ENCODE measurements around the gene DOCK11.
A peak's percentile ranks its signal among the peaks of the same experiment; 100 is the strongest.
"Not testable (repeated sequence)": the region's sequence is repeated elsewhere in the genome, so short reads cannot be mapped to it uniquely, and the experiment has no call there.

The DOCK11 gene

GRCh38 chrX:118495061-118495921 is at the start of gene DOCK11:
DOCK11 (plus strand) TSS chrX:118495815; CDS start chrX:118495972, 157 bp downstream.
- peak; percentile 72 for DNase-seq
- peak; percentile 81 to 86 for ATAC-seq (replicated peaks)
- H3K4me1 Mint-ChIP-seq, result peaks cover 10 to 14% of the 10 kb centered on the region in 2 donors
- peak within 1 kb of the TSS; percentile 99 for H3K4me3 Mint-ChIP-seq
- H3K9me3 Mint-ChIP-seq, result no peaks in the 10 kb centered on the region
- H3K27me3 Mint-ChIP-seq, result no peaks in the 10 kb centered on the region
- peaks cover 5 to 7% of the 10 kb centered on the region in 2 donors for H3K36me3 Mint-ChIP-seq
- peak within 1 kb of the TSS; percentile 97 for H3K27ac Mint-ChIP-seq

- Mint-ChIP-seq H3K9me3 (no peaks in the 10 kb centered on the region), H3K27ac (no peak overlapping the region), H3K36me3 (peaks cover 4 to 13% of the 10 kb centered on the region in 2 donors), H3K27me3 (no peaks in the 10 kb centered on the region), H3K4me1 (peaks cover 0 to 3% of the 10 kb centered on the region in 2 donors), H3K4me3 (no peak overlapping the region)
- DNase-seq, result no peak
- no peak for ATAC-seq (replicated peaks)
Observed at GRCh38 chrX:118448273-118448783, 47.3 kb upstream of the DOCK11 start.

DNA sequence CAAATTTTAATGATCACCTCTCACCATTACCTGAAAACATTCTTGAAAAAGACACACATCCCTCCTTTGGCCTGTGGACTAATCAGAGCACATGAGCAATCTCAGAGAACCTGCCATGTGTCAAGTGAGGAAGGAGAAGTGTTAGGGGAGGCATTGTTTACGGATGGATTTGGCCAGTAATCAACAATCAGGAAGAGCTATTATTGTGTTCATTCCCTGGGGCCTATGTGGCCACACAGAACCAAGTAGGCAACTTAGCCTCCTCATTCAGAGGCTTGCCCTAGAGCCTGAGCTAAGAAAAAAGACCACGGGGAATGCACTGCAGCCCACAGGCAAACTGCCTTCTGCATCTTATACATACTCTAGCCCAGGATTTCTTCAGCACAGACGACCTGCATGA is 40.6 kb upstream of the DOCK11 start:
- H3K36me3 Mint-ChIP-seq, result peaks cover 2 to 3% of the 10 kb centered on the region in 2 donors
- peaks cover 0 to 4% of the 10 kb centered on the region in 2 donors for H3K4me1 Mint-ChIP-seq
- H3K9me3 Mint-ChIP-seq, result no peaks in the 10 kb centered on the region
- no peak for ATAC-seq (replicated peaks)
- H3K27me3 Mint-ChIP-seq, result no peaks in the 10 kb centered on the region
- no peak overlapping the region for H3K4me3 Mint-ChIP-seq
- DNase-seq, result no peak
- H3K27ac Mint-ChIP-seq, result no peak overlapping the region

- no peaks in the 10 kb centered on the region for H3K36me3 Mint-ChIP-seq
- ATAC-seq (replicated peaks) (peak; percentile 57 to 67), DNase-seq (no peak)
- peaks cover 0 to 4% of the 10 kb centered on the region in 2 donors for H3K4me1 Mint-ChIP-seq
- H3K4me3 Mint-ChIP-seq, result no peak overlapping the region
- H3K27ac Mint-ChIP-seq, result peak overlapping the region; percentile 37
- H3K27me3 Mint-ChIP-seq, result no peaks in the 10 kb centered on the region
- no peaks in the 10 kb centered on the region for H3K9me3 Mint-ChIP-seq
Observed at GRCh38 chrX:118459494-118459893, 36.1 kb upstream of the DOCK11 start.

DNA sequence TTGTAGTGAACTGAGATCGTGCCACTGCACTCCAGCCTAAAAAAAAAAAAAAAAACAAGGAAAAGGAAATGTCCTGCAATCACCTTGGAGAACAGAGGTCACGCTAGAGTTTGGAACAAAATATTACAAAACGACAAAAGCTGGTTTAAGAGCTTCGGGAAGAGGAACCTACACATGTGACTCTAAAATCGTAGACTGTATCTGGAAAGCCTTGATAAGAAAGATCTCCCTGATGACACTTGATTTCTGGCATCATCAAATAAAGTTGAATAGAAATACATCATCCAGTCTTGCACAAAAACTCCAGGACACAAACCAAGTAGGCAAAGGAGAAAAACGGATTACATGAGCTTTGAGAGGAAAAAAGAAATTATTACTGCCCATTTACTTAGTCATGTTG is 31.1 kb upstream of the DOCK11 start:
- Mint-ChIP-seq H3K27me3 (no peaks in the 10 kb centered on the region), H3K27ac (no peak overlapping the region), H3K4me1 (peaks cover 0 to 2% of the 10 kb centered on the region in 2 donors), H3K9me3 (no peaks in the 10 kb centered on the region), H3K36me3 (no peaks in the 10 kb centered on the region), H3K4me3 (no peak overlapping the region)
- DNase-seq (no peak), ATAC-seq (replicated peaks) (no peak)

DNA sequence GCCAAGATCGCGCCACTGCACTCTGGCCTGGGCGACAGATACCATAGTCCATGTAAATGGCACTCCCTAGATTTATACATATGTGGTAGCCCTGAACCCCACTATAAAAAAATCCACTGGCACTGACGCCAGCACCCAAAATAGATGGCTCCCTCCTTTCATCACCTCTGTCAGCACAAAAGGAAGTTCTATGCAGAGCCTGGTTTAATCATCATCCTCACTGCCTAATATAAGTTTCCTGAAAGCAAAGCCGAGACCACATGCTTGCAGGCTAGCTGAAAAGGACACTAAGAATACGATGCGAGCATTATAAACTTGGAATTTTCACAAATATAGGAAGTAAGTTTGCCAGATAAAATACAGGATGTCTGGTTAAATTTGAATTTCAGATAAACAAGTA is 27.5 kb upstream of the DOCK11 start:
- ATAC-seq (replicated peaks), result no peak
- peaks cover 0 to 4% of the 10 kb centered on the region in 2 donors for H3K9me3 Mint-ChIP-seq
- no peak overlapping the region for H3K27ac Mint-ChIP-seq
- DNase-seq, result no peak
- no peaks in the 10 kb centered on the region for H3K36me3 Mint-ChIP-seq
- H3K4me3 Mint-ChIP-seq, result no peak overlapping the region
- H3K4me1 Mint-ChIP-seq, result no peaks in the 10 kb centered on the region
- peaks cover 0 to 4% of the 10 kb centered on the region in 2 donors for H3K27me3 Mint-ChIP-seq

GRCh38 chrX:118470721-118471347 is 24.8 kb upstream of the DOCK11 start:
- not testable (repeated sequence) for H3K27ac Mint-ChIP-seq; DNase-seq; H3K36me3 Mint-ChIP-seq; H3K9me3 Mint-ChIP-seq; ATAC-seq (replicated peaks); H3K27me3 Mint-ChIP-seq; H3K4me3 Mint-ChIP-seq; H3K4me1 Mint-ChIP-seq

GRCh38 chrX:118474586-118474985 is 21.0 kb upstream of the DOCK11 start:
- DNase-seq (no peak), ATAC-seq (replicated peaks) (no peak)
- H3K27me3 Mint-ChIP-seq, result peaks cover 0 to 4% of the 10 kb centered on the region in 2 donors
- H3K27ac Mint-ChIP-seq, result no peak overlapping the region
- H3K36me3 Mint-ChIP-seq, result no peaks in the 10 kb centered on the region
- H3K4me3 Mint-ChIP-seq, result no peak overlapping the region
- H3K9me3 Mint-ChIP-seq, result peaks cover 0 to 4% of the 10 kb centered on the region in 2 donors
- H3K4me1 Mint-ChIP-seq, result no peaks in the 10 kb centered on the region

GRCh38 chrX:118475903-118476302 is 19.7 kb upstream of the DOCK11 start:
- DNase-seq (no peak), ATAC-seq (replicated peaks) (no peak)
- Mint-ChIP-seq H3K27me3 (peaks cover 0 to 4% of the 10 kb centered on the region in 2 donors), H3K4me1 (no peaks in the 10 kb centered on the region), H3K27ac (no peak overlapping the region), H3K4me3 (no peak overlapping the region), H3K9me3 (peaks cover 0 to 4% of the 10 kb centered on the region in 2 donors), H3K36me3 (no peaks in the 10 kb centered on the region)

DNA sequence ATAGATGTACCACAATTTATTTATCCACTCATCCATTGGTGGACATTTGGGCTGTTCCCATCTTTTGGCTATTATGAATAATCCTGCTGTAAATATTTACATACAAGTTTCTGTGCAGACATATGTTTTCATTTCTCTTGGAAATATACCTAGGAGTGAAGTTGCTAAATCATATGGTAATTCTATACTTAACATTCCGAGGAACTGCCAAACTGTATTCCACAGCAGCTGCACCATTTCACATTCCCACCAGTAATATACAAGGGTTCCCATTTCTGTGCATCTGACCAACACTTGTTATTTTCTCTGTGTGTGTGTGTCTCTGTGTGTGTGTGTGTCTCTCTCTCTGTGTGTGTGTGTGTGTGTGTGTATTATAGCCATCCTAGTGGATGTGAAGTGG is 15.4 kb upstream of the DOCK11 start:
- Mint-ChIP-seq H3K9me3 (no peaks in the 10 kb centered on the region), H3K36me3 (no peaks in the 10 kb centered on the region), H3K27me3 (no peaks in the 10 kb centered on the region), H3K4me3 (no peak overlapping the region), H3K27ac (no peak overlapping the region), H3K4me1 (no peaks in the 10 kb centered on the region)
- DNase-seq (no peak), ATAC-seq (replicated peaks) (no peak)

GRCh38 chrX:118482384-118482783 is 13.2 kb upstream of the DOCK11 start:
- H3K9me3 Mint-ChIP-seq; H3K4me1 Mint-ChIP-seq; H3K27ac Mint-ChIP-seq; H3K4me3 Mint-ChIP-seq; DNase-seq; ATAC-seq (replicated peaks); H3K36me3 Mint-ChIP-seq; H3K27me3 Mint-ChIP-seq: not testable (repeated sequence)

DNA sequence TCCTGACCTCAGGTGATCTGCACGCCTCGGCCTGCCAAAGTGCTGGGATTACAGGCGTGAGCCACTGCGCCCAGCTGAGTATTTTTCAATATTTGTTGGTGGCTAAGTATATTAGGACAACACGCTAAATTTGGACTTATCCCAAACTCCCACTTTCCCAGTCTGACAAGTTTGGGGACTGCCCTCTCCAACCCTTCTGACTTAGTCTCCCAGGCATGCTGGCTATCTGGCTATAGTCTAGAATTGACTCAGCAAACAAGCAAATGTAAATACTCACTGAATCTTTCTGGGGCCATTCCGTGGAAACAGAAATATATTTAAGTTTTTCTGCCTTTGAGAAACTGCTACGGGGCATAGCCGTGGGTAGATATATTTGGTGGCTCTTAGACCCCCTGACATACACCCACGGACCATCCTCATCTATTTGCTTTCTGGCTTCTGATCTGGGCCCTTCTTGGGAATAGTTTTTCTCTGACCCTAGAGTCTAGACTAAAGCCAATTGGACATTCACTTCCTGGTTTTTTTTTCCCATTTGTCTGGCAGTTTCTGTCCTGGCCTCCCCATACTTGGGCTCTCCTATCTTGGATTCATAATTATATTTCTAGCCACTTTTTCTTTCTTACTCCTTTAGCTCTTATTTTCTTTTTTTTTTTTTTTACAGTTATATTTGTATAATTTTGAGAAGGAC is 11.3 kb upstream of the DOCK11 start:
- no peak overlapping the region for H3K4me3 Mint-ChIP-seq
- ATAC-seq (replicated peaks) (no peak), DNase-seq (no peak)
- no peaks in the 10 kb centered on the region for H3K36me3 Mint-ChIP-seq
- no peaks in the 10 kb centered on the region for H3K9me3 Mint-ChIP-seq
- no peaks in the 10 kb centered on the region for H3K4me1 Mint-ChIP-seq
- H3K27me3 Mint-ChIP-seq, result no peaks in the 10 kb centered on the region
- H3K27ac Mint-ChIP-seq, result no peak overlapping the region

GRCh38 chrX:118486693-118487092 is 8.9 kb upstream of the DOCK11 start:
- DNase-seq; H3K4me3 Mint-ChIP-seq; H3K27ac Mint-ChIP-seq; H3K27me3 Mint-ChIP-seq; ATAC-seq (replicated peaks); H3K9me3 Mint-ChIP-seq; H3K36me3 Mint-ChIP-seq; H3K4me1 Mint-ChIP-seq: not testable (repeated sequence)

- no peaks in the 10 kb centered on the region for H3K27me3 Mint-ChIP-seq
- DNase-seq, result no peak
- no peak overlapping the region for H3K27ac Mint-ChIP-seq
- no peak for ATAC-seq (replicated peaks)
- H3K36me3 Mint-ChIP-seq, result peaks cover 3 to 7% of the 10 kb centered on the region in 2 donors
- peaks cover 5 to 10% of the 10 kb centered on the region in 2 donors for H3K4me1 Mint-ChIP-seq
- H3K9me3 Mint-ChIP-seq, result no peaks in the 10 kb centered on the region
- H3K4me3 Mint-ChIP-seq, result no peak overlapping the region
Observed at GRCh38 chrX:118493016-118493415, 2.6 kb upstream of the DOCK11 start.

Measured in stimulated activated naive B cell treated with anti-CD40 and anti-IgM and Interleukin-4, amounts not matched to agents 10 μg/mL and 1 μg/mL and 100 μg/mL, for 72 hours (primary cell).